Prostate gland (tissue), 2 donors: ENCODE results near the gene GOLGB1. TPM values are rescaled to one million over a fixed set of nuclear protein-coding genes. Genes with fewer than 3 reads are reported as not detected.

Experiments used
- DNase-seq: peaks from one replicate; pipeline ENCODE4 v3.0.0-alpha.2; 2019; ENCODE audit warnings: low spot score
- H3K27ac ChIP-seq, 2 donors: fragments of 200-600 bp; sonication (generic); 2 replicates each; pipeline ENCODE4 v1.5.1; 2017 to 2019
- H3K27me3 ChIP-seq: fragments of 200-600 bp; sonication (generic); replicated peaks from 2 replicates; pipeline ENCODE4 v1.5.1; 2019; ENCODE audit not compliant: insufficient read depth
- H3K36me3 ChIP-seq, 2 donors: fragments of 200-600 bp; sonication (generic); 1 replicate in 1 of 2; 2 replicates in 1 of 2; pipeline versions ENCODE4 v1.5.1 to v1.8.1; 2017 to 2019
- H3K4me1 ChIP-seq: fragments of 200-600 bp; sonication (generic); replicated peaks from 2 replicates; pipeline ENCODE4 v1.5.1; 2019
- H3K4me3 ChIP-seq, 2 donors: fragments of 200-600 bp; sonication (generic); 2 replicates each; pipeline ENCODE4 v1.5.1; 2017 to 2019
- H3K9me3 ChIP-seq: fragments of 200-600 bp; sonication (generic); 2 replicates; pipeline ENCODE4 v1.5.1; 2017
- CTCF ChIP-seq, 4 experiments: fragments of 200-600 bp in 2 of 4; fragments of 450-650 bp in 2 of 4; sonication (generic) in 2 of 4; IDR thresholded peaks; 1 replicate in 3 of 4; 2 replicates in 1 of 4; pipeline ENCODE4 v1.5.1; 2016 to 2019; ENCODE audit warnings: antibody characterized with exemption in 4 of 4, mild to moderate bottlenecking in 2 of 4, moderate library complexity in 2 of 4
- POLR2A ChIP-seq: fragments of 450-650 bp; IDR thresholded peaks from one replicate; pipeline ENCODE4 v1.6.1; 2016; ENCODE audit warnings: antibody characterized with exemption, mild to moderate bottlenecking
- POLR2AphosphoS5 ChIP-seq: sonication (generic); formaldehyde crosslinking; IDR thresholded peaks from one replicate; pipeline ENCODE4 v1.6.1; 2017; ENCODE audit warnings: antibody characterized with exemption
- WGBS: methylation state at CpG from one replicate; pipeline ENCODE4 v1.1.5; 2018; 5-methylcytosine and 5-hydroxymethylcytosine counted together
- intact Hi-C: fragments of 100-400 bp; cut with DNase I; formaldehyde crosslinking; loops from one replicate; pipeline ENCODE4 v1.14.2; 2022
- total RNA-seq, 2 donors: library from RNA; depleted of rRNA; stranded (reverse); fragments of >200 nt; gene quantifications; one replicate each; pipeline ENCODE4 v1.1.0, GENCODE V29; 2016

GOLGB1 gene
- total RNA-seq, 2 donors from 2014 or later, result 80.3 to 102 TPM

GRCh38 chr3:121759541-121760202 lies 10.1 kb upstream of the GOLGB1 start:
- 85% methylated on average over 3 of the region's 3 CpGs for WGBS
- no peaks in the 10 kb centered on the region for H3K27me3 ChIP-seq
- H3K27ac ChIP-seq, result no peak overlapping the region
- intact Hi-C loops, result no loop called here
- TF ChIP-seq POLR2AphosphoS5 (no peak), CTCF (IDR thresholded peaks at IDR 0.05) (no peak), POLR2A (no peak)
- H3K36me3 ChIP-seq, result no peaks in the 10 kb centered on the region
- no peaks in the 10 kb centered on the region for H3K9me3 ChIP-seq
- no peak overlapping the region for H3K4me3 ChIP-seq
- no peak for DNase-seq
- H3K4me1 ChIP-seq, result no peaks in the 10 kb centered on the region

GRCh38 chr3:121758727-121759450 lies 9.3 kb upstream of the GOLGB1 start:
- TF ChIP-seq POLR2AphosphoS5, result no peak
- no peak for TF ChIP-seq POLR2A
- no peak for TF ChIP-seq CTCF (IDR thresholded peaks at IDR 0.05)
- no peak overlapping the region for H3K27ac ChIP-seq
- H3K9me3 ChIP-seq, result no peaks in the 10 kb centered on the region
- no peaks in the 10 kb centered on the region for H3K27me3 ChIP-seq
- no peak for DNase-seq
- intact Hi-C loops, result no loop called here
- H3K4me1 ChIP-seq, result no peaks in the 10 kb centered on the region
- H3K4me3 ChIP-seq, result no peak overlapping the region
- 32% methylated on average over 1 of the region's 1 CpG for WGBS
- no peaks in the 10 kb centered on the region for H3K36me3 ChIP-seq

- Histone ChIP-seq H3K36me3 (no peaks in the 10 kb centered on the region), H3K9me3 (no peaks in the 10 kb centered on the region), H3K4me1 (no peaks in the 10 kb centered on the region), H3K27ac (no peak overlapping the region), H3K4me3 (no peak overlapping the region), H3K27me3 (no peaks in the 10 kb centered on the region)
- DNase-seq, result no peak
- WGBS, result 85% methylated on average over 15 of the region's 15 CpGs
- intact Hi-C loops, result no loop called here
- TF ChIP-seq POLR2AphosphoS5 (no peak), CTCF (IDR thresholded peaks at IDR 0.05) (no peak)
Observed at GRCh38 chr3:121757812-121758545, 8.4 kb upstream of the GOLGB1 start.

- Histone ChIP-seq H3K4me3 (no peak overlapping the region), H3K36me3 (no peaks in the 10 kb centered on the region), H3K4me1 (no peaks in the 10 kb centered on the region), H3K27me3 (no peaks in the 10 kb centered on the region), H3K27ac (no peak overlapping the region), H3K9me3 (no peaks in the 10 kb centered on the region)
- intact Hi-C loops, result no loop called here
- WGBS, result 80% methylated on average over 4 of the region's 4 CpGs
- no peak for DNase-seq
- TF ChIP-seq CTCF (IDR thresholded peaks at IDR 0.05), result no peak
- TF ChIP-seq POLR2AphosphoS5, result no peak
- no peak for TF ChIP-seq POLR2A
Observed at GRCh38 chr3:121757087-121757811, 7.7 kb upstream of the GOLGB1 start.
